GM18502 (cell line): ENCODE data around the gene TLX3.

Source experiments
- ATAC-seq: cut with Tn5 transposase; IDR thresholded peaks from one replicate; pipeline ENCODE4 v1.9.1; 2021; ENCODE audit warnings: mild to moderate bottlenecking; ENCODE audit not compliant: unreplicated experiment, poor library complexity

TLX3 gene

DNA sequence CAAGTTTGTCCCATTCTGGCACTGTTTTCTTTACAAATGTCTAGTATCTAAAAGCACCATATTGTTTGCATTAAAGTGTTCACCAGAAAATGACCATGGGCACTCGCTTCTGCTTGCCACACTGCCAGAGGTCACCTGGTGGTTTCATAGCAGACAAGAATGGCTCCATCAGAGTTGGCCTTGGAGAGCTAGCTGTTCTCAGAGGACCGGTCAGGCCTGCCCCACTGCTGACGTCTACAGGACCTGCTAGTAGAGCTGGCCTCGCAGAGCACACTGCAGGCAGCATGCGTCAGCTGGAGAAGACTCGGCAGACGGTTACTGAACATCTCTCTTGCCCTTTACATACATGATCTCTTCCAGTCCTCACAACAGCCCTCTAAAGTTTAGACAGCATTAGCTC is 8.7 kb upstream of the TLX3 start:
- no peak for ATAC-seq

DNA sequence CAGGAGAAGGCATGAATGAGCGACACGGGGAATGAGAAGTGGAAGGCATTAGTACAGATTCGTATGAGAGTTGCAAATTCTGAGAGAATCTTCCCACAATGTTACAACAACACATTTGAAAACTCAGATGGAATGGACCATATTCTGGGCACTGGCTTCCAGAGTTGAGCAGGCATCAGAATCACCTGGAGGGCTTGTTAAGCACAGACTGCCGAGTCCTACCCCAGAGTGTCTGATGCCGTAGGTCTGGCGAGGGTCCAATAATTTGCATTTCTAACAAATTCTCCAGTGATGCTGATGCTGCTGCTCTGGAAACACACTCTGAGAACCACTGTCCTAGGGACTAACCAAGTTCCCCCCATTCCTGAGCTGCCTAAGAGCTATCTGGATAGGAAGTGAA is 2.9 kb upstream of the TLX3 start:
- ATAC-seq, result no peak

DNA sequence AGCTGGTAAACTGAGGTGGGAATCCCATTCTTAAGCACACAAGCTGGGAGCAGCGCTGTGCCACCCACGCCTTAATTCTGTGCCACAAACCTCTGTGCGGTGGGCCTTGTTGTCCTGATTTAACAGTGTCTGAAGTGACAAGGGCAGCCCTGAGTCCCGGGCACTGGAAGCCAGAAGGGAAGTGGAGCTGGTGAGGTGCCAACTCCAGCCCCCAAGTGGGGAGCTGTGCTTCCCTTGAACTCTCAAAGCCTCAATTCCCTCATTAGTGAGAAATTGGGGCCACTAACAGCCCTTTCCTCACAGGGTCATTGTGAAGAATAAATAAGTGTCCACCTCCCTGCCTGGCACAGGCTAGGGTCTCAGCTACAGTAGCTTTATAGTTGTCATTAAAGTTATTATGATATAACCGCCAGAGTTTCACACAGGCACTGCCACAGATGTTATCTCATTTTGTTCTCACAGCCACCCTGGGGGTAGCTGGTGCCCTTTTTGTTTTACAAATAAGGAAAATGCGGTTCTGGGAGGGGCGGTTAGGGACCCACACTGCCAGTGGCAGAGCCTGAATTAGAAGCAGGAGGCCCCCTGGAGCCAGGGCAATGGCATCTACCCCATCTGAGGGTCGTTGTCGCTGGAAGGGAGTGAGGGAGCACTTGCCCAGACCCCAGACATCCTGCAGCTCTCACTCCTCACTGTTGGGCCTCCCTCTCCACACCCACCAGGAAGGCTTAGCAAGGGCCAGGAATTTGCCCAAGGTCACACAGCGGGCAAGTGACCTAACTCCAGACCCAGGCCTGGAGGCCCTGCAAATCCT is 2.1 kb upstream of the TLX3 start:
- no peak for ATAC-seq

DNA sequence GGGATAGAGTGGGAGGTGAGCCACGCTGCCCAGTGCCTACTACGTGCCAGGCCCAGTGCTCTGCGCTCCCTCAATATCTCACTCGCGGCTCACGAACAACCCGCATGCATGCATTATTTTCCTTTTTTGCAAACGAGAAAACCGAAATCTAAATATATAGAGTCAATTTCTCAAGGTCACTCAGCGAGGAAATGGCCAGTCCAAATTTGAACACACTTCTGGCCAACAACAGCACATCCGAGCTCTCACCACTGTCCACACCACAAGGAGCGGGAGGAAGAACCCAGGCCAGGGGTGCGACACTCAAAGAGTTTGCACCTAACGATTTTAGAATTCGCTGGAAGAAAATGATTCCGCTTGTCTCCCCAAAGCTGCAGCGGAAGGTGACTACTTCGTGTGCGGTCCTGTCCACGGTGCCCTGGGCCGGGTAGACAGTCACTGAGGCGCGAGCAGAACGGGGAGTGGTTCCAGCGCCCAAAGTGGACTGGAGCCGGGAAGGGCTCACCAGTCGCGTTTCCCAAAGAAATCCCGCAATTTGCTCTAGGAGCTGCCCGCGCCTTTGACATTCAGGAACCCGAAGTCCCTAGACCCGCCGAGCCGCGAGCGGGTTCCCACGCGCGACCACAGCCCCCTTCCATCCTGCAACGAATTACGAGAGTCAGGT is 1.1 kb upstream of the TLX3 start:
- no peak for ATAC-seq

DNA sequence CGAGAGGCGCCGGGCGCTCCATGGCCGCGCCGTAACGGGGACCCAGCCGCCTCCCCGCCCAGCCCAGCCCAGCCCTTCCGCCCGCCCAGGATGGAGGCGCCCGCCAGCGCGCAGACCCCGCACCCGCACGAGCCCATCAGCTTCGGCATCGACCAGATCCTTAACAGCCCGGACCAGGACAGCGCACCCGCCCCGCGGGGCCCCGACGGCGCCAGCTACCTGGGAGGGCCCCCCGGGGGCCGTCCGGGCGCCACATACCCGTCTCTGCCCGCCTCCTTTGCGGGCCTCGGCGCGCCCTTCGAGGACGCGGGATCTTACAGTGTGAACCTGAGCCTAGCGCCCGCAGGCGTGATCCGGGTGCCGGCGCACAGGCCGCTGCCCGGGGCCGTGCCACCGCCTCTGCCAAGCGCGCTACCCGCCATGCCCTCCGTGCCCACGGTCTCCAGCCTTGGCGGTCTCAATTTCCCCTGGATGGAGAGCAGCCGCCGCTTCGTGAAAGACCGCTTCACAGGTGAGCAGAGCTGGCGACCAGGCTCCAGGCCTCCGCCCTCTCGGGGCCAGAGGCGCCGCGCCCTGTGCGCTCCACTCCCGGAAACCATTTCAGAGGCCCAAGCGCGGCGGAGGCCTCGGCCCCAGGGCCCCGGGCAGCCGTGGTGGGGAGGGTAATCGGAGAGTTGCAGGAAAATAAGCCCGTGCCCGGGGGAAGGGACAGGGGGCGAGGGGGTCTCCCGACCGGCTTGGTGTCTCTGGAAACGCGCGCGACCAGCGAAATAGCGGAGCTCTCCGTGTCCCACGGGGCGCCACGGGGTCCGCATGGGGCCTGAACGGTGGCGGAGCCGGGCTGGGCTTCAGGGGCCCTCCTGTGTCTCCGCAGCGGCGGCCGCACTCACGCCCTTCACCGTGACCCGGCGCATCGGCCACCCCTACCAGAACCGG is 496 bp downstream of the TLX3 start:
- ATAC-seq, result no peak

DNA sequence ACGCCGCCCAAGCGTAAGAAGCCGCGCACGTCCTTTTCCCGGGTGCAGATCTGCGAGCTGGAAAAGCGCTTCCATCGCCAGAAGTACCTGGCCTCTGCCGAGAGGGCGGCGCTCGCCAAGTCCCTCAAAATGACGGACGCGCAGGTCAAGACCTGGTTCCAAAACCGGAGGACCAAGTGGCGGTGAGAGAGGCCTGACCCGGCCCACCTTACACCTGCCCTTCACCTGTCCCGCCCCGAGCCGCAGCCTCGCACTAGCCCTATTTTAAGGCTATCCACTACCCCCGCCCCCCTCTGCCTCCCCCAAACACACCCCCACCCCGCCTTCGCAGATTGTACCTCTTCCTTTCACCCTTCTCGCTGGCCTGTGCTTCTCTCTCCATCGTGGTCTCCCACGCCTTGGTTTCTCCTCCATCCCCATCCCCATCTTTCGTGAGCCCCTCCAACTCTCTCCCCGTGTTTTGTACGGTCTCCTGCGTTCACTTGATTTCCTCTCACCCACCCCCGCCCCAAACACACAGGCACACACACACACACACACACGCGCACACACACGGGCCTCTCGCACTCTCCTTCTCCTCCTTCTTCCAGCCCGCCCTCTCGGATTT is 1.3 kb downstream of the TLX3 start:
- no peak for ATAC-seq

DNA sequence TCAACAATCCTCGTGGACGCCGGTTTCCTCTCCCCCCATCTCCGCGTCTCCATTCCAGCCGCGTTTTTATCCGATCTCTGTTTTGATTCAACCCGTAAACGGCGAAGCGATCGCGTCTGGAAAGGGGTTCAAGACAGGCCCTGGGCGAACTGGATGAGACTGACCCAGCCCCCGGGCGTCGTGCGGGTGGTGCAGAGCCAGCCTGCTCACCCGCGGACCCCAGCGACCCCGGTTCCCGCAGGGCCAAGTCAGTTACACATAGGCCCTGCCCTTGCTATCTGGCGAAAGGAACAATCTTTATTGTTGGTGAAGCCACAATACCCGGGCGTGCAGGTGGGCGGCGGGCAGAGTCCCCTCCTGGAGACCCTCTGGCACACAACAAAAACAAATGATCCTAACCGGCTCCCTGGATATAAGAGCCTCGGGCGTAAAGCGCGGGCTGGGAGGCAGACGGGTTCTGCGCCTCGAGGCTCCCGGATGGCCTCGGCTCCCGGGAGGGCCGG is 1.8 kb downstream of the TLX3 start:
- ATAC-seq, result no peak

DNA sequence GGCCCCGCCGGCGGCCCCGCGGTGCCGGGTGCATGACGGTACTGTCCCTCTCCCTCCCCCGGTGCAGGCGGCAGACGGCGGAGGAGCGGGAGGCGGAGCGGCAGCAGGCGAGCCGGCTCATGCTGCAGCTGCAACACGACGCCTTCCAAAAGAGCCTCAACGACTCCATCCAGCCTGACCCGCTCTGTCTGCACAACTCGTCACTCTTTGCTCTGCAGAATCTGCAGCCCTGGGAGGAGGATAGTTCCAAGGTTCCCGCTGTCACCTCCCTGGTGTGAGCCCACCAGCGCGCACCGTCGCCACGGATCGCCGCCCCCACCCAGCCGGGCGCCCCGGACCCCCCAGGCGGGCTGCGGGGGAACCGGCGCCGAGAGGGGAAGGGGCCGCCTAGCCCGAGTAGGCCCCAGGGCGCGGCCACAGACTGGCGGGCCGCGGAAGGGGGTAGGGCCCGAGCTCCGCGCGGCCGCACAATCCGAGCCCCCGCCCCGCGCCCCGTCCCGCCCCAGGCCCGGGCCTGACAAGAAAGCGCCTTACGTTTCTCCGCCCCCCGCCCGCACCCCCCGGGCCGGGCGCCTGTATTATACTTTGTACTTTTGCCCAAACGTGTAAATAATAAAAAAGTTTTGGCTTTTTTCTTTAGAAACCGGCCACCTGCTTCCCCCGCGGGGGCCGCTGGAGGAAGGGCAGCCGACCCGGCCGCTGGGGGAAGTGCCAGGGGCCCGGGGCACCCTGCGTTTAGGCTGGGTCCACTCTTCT is 2.5 kb downstream of the TLX3 start:
- ATAC-seq, result no peak

DNA sequence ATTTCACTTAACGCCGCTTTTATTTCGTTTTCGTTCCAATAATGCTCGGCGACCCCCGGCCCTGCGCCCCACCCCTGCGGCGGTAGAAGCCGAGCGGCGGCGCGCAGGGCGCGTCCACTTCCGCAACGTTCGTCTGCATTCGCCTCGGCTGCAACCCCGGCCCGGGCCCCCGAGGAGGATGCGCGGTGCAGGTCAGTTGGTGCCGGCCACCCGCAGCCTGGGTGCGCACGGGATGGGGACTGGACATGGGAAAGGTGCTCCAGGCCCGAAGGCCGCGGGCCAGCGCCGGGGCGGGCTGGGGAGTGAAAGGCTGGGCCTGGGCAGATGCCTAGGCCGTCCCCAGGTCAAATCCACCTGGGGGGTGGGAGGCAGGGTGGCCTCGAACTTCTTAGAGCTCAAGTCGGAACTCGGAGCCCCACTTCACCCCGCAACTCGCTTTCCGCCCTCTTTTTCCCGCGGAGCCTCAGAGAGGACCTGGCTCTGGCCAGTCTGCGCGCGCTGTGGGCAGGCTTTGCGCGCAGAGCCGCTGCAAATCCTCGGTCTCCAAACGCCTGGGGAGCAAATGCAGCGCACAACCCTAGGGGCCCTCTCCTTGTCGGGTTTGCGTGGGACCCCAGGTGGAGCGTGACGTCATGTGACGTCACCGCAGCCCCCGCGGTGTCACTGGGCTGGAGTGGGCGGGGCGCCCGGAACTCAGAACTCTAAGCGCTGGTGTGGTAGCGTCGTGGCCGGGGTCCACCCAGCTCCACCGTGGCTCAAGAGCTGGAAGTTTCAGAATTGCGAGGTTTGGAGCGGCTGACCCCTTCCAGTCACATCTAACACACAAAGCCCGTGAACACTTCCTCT is 3.3 kb downstream of the TLX3 start:
- no peak for ATAC-seq

DNA sequence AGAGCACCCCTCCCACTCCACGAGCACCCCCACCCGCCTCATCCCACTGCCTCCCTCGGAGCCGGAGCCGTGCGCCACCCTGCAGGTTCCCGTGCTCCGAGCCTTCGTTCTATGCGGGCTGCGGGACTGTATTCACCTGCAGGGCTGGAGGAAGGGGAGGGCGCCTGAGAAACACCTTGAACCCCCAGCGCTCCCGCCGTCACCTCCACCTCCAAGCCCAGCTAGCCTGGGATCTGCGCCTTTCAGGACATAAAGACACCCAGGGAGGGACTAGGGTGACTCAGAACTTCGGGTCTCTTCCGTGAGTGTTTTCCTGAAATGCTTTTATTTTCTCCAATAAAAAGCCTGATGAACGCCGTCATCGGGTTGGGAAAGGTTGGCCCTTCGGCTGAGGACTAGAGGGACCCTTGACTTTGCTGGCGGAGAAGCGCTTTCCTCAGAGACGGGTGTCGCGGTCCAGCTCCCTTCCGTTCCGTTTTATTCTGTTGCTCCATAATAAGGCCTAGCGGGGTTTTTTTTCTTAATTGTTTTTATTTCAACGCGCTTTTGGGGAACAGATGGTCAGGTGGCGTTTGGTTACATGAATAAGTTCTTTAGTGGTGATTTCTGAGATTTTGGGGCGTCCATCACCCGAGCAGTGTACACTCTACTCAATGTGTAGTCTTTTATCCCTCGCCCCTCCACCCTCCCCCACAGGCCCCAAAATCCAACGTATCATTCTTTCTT is 4.6 kb downstream of the TLX3 start:
- no peak for ATAC-seq

DNA sequence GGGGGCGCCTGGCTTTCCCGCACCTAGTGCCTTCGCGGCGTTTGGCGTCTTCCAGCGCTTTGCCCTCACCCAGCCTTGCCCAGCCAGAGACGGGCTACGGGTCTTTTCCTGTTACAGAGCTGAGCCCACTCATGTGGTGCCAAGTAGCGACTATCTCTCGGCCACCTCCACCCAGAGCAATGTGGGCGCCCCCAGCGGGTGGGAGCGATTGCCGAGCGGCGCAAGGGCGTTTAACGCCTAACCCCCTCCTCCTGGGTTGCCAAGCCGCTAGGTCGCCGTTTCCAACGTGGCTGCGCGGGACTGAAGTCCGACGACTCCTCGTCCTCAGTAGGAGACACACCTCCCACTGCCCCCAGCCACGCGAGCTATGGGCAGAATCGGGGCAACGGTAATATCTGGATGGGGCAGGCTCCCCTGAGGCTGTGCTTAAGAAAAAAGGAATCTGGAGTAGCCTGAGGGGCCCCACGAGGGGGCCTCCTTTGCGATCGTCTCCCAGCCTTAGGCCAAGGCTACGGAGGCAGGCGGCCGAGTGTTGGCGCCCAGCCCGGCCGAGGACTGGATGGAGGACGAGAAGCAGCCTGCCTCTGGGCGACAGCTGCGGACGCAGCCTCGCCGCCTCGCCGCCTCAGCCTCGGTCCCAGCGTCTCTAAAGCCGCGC is 5.8 kb downstream of the TLX3 start:
- ATAC-seq, result no peak

DNA sequence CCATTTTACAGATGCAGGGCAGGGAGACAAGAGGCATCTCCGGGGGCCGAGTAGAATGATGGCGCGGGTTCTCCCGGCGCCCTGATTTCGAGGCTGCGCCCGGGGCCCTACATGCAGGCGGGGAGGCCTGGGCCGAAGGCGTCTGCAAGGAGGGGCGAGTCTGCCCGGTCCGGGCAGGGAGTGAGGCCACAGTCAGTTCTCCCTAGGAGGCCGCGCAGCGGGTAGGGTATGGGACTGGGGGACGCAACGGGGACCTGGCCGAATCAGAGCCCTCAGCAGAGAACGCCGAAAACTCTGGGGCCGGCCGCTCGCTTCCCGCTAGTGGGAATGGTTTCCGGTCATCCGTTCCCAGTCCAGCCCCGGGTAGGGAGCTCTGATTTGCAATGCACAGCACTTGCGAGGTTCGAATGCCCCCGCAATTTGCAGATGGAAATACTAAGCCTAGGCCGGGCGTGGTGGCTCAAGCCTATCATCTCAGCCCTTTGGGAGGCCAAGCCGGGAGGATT is 6.4 kb downstream of the TLX3 start:
- no peak for ATAC-seq

DNA sequence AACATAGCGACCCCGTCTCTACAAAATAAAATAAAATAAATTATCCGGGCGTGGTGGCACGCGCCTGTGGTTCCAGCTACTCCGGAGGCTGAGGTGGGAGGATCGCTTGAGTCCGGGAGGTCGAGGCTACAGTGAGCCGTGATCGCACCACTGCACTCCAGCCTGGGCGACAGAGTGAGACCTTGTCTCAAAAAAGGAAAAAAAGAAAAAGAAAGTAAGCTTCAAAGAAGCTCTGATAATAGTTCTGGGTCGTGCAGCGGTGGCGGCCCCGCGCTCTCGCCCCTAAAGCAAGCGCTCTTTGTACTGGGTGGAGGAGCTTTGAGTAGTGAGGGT is 6.8 kb downstream of the TLX3 start:
- no peak for ATAC-seq

DNA sequence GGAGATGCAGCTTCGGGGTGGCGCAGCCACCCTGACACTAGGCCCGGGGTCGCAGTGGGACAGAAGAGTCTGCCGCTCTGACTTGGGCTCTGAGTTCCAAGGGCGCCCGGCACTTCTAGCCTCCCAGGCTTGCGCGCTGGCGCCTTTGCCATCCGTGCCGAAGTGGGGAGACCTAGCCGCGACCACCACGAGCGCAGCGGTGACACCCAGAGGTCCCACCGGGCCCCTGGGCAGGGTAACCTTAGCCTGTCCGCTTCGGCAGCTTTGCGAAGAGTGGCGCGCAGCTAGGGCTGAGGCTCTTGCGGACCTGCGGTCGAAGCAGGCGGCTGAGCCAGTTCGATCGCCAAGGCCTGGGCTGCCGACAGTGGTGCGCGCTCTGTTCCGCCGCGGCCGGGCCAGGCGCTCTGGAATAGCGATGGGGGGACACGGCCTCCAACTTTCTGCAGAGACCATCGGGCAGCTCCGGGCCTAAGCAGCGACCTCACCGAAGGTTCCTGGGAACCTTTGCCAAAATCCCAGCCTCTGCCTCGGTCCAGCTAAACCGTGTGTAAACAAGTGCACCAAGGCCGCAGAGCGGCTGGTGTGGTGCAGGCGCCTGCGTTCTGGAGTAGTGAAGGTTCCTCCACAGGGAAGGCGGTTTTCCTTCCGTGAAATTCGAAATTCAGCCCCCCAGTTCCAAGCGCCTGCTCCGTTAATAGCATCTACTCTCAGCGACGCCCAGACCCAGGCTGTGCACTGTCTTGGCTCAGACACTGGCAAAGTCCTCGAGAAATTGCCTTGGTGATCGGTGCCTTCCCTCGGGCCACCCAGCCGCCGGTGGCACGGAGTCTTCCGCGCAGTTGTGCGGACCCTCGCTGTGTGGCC is 7.4 kb downstream of the TLX3 start:
- ATAC-seq, result no peak

DNA sequence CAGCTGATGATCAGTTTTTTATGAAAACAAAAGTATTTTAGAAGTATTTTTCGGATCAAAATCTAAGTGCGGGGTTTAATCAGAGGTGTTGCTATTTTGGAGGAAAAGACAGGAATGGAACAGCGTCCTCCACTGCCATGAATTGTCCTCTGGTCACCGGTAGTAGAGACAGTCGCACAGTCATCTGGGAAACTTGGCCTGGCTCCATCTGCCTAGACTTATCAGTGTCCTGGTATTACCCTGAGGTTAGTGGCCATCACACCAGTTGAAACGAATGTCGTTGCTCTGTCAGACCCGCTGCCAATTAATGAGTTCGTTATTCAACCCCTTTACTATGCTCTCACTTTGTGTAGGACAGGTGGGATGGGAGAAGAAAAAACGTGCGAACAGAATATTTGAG is 8.2 kb downstream of the TLX3 start:
- ATAC-seq, result no peak

DNA sequence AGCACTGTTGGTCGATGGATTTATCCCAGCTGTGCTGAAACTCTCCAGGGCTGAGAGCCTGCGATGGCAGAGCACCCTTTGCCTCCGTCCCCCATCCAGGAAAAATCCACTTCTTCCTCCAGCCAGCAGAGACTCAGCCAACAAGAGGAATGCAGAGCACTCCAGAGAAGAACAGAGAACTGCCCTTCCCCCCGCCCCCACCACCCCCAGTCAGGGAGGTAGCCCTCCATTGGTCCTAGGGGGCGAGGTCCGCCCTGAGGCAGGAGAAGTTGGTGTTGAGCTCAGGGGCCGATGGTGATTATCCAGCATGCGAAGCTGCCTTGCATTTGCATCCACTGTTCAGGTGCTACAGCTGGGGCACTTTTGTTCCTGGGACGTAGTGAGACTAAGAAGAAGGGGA is 9.0 kb downstream of the TLX3 start:
- ATAC-seq, result no peak

DNA sequence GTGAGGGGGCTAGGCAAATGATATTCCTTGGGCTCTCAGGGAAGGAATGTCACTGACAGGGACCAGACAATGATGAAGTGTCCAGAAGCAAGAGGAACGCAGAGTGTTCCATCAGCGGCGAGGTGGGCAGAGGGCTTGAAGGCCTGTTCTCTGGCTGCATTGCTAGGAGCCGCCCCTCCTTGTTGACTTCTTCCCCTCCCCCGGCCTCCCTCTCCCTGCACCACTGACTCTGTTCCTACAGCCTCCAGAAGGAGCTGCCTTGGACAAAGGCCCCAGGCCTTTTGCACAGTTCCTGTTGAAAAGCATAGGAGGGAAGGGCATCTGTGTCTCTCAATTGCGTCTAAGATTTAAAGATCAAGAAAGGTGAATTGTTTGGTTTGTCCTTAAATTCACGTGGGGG is 12.4 kb downstream of the TLX3 start:
- ATAC-seq, result no peak
